GM11168 (cell line): ENCODE results near the gene PLPPR1.

Experiments used
- in situ Hi-C: fragments of 300-500 bp; cut with MboI; formaldehyde crosslinking; loops from one replicate; pipeline ENCODE4 v1.12.0; 2022; ENCODE audit warnings: low sequenced_read_pairs; ENCODE audit not compliant: unreplicated experiment

Gene PLPPR1

GRCh38 chr9:101028346-101029314 lies at the start of gene PLPPR1:
PLPPR1 (plus strand) TSS chr9:101028727.
- in situ Hi-C loops = no loop called here

- in situ Hi-C loops = no loop called here
Measured at GRCh38 chr9:100989731-100990130, 38.8 kb upstream of the PLPPR1 start.

DNA sequence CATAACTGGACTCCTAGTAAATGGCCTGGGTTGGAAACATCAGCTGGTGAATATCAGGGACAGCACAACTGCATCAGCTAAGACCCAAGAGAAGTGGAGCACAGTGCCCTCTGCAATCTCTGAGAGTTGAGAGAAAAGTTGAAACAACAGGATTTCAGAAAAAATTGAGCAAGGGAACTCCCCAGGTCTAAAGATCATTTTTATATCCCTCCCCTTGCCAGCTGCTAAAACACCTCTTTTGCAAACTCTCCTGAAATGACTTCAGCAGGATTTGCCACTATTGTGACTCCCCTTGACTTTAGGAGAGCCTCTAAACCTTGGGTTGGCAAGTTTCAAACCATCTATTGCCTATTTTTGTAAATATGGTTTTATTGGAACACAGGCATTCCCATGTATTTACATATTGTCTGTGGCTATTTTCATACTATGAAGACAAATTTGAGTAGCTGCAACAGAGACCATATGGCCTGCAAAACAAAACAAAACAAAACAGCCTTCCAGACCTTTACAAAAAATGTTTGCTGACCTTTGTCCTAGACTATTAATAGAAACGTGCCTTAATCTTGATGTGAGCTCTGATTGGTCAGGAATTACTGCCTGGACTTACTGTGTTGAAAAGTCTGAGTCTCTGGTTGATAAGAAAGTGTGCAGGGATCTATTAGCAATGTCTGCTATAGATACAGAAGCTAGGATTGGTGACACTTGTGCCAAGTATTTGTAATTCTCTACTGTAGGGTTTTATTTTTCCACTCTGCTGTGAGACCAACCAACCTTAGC lies 37.7 kb upstream of the PLPPR1 start:
- in situ Hi-C loops = no loop called here

GRCh38 chr9:100992632-100993031 lies 35.9 kb upstream of the PLPPR1 start:
- in situ Hi-C loops = no loop called here

- in situ Hi-C loops = no loop called here
Measured at GRCh38 chr9:100999906-101000544, 28.5 kb upstream of the PLPPR1 start.

- in situ Hi-C loops = no loop called here
Measured at GRCh38 chr9:101005246-101005645, 23.3 kb upstream of the PLPPR1 start.

DNA sequence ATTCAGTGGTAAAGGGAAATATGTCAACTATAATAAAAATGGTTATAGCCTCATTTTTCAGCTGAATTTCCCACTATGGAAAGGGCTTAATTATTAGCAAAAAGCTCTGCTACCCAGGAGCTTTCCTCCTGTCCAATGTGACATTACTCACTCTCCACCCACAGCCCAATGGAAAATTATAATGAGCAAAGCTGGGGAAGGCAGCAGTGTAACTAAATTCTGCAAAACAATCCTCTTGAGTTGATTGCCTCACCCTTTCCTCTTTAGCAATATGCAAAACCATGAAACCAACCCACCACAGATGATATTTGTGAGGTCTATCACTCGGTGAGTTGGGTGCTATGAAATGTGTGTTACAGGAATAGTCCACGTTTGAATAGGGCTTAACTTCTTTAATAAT lies 14.0 kb upstream of the PLPPR1 start:
- in situ Hi-C loops = no loop called here

DNA sequence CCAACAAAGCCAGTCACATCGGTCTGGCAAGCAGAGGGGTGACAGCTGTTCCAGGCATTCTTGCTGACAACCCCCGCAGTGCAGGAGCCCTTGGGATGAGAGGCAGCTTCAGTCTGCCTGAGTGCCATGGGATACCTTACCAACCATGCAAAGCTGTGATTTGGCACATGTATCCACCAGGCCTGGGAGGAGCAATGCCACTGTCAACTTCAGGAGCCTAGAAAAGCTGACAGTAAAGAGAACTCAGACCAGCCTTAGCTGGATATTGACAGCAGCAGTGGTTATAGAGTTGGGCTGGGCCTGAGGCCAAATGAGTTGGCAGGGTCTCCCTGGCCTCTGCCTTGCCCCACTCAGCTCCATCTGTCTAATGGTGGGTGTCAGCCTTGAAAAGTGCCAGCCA lies 10.1 kb upstream of the PLPPR1 start:
- in situ Hi-C loops = no loop called here

DNA sequence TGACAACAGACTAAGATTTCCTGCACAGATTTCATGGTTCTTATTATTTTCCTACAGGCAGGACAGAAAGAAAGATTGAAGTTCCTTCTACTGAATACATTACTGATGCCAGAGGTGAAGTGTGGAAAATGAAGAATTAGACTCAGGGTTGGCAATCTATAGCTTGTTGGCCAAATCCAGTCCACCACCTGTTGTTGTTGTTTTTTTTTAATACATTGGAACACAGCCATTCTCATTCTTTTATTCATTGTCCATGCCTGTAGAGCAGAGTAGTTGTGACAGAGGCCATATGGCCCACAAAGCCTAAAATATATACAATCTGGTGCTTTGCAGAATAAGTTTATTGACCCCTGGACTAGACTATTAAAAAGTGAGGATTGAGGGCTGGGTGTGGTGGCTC lies 5.8 kb upstream of the PLPPR1 start:
- in situ Hi-C loops = no loop called here

- in situ Hi-C loops = no loop called here
Measured at GRCh38 chr9:101025940-101026339, 2.6 kb upstream of the PLPPR1 start.

- in situ Hi-C loops = no loop called here
Measured at GRCh38 chr9:101026824-101027223, 1.7 kb upstream of the PLPPR1 start.

DNA sequence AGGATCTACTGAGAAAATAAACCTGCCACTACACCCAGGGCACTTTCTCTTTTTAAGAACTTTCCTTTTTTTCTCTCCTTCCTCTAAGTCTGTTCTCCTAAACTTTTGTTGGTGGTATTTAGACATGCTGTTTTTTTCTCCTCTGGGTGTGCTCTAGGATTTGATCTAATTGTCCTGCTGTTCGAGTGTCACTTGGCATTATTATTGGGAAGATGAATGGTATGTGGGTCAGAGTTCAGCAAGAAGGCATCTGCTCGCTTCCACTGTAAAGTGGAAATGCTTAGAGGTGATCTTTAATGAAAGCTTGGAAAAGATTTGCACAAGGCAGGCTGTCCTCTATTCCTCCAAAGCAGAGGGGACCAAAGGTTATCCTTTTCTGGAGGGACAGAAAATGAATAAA lies 1.3 kb upstream of the PLPPR1 start:
- in situ Hi-C loops = no loop called here

GRCh38 chr9:101027733-101028345 lies 688 bp upstream of the PLPPR1 start:
- in situ Hi-C loops = no loop called here

GRCh38 chr9:101029315-101030085 lies 973 bp downstream of the PLPPR1 start:
- in situ Hi-C loops = no loop called here

DNA sequence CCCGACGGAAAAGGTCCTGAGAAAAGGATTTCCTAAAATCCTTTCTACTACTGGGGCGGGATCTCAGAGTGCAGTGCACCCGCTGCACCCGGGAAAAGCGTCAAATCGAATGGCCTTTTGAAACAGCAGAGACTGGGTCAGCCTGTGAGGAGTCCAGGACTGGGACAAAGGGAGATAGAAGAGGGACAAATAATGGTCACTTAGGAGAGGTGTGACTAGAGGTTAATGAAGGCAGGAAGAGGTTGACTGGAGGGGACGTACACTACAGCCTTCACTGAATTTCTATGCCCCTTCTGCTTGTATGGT lies 1.5 kb downstream of the PLPPR1 start:
- in situ Hi-C loops = no loop called here

- in situ Hi-C loops = no loop called here
Measured at GRCh38 chr9:101032426-101032825, 3.9 kb downstream of the PLPPR1 start.

DNA sequence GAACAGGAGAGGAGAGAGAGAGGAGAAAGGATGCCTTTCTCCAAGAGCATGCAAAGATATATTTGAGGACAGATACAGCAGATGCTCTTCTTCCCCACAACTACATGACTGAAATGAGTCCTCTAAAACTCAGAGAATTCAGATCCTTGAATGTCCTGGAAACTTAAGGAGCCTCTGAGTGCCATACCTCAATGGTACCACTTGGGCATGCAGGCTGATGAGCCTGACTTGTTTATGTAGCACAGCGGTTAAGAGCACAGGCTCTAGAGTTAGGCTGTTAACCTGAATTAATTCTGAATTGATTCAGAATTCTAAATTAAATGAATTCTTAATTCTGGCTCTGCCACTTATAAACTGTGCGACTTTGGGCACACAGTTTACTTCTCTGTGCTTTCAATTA lies 5.7 kb downstream of the PLPPR1 start:
- in situ Hi-C loops = no loop called here

DNA sequence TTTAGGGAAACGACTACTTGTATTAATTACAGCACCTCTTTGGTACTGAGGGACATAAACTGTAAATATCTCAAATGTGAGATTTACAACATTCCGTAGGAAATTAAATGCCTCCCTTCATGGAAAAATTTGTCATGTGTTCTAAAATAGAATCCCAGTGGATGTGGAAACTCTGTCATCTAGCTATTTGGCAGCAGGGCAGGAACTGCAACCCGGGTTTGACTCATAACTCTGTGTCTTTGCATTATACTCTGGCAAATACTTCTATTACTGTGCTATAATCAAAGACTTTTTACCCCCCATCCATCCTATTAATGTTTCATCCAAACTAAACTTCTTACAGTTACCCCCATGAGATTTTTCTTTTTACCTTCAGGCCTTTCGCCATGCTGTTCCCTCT lies 6.6 kb downstream of the PLPPR1 start:
- in situ Hi-C loops = no loop called here

DNA sequence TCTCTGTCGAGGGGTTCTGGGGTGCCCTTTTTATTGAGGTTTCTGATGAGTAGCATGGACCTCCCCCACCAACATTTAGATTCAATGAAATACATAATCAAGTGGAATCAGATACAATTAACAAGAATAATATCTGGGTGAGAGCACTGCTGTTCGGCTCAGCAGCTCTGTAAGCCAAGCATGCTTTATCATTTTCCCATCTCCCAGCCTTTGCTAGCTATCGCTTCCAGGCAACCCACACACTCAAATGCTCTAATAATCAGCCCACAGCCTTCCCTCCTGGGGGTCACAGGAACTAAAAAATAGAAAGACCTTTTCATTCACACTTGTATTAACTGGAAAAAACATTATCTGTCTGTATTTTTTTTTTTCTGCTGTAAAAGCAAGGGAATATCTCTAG lies 8.9 kb downstream of the PLPPR1 start:
- in situ Hi-C loops = no loop called here

DNA sequence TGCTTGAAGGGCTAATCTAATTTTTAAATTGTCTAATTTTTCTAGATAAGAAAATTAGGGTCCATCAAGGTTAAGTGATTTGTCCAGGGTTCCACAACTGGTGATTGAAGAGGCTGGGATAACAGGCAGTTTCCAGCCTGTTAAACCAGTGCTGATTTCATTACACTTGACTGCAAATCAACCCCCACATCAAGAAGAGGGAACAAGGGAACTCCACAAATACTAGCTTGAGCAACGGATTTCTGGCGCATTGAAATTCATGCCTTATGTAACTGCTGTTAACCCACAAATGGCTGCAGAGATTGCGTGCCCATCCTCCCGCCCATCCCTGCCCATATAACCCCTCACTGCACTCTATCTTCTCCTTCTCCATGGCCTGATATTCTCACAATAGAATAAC lies 10.0 kb downstream of the PLPPR1 start:
- in situ Hi-C loops = no loop called here
